K562 (cell line): ENCODE results near the gene FNDC4. TPM values are rescaled to one million over a fixed set of nuclear protein-coding genes. Genes with fewer than 3 reads are reported as not detected.

Experiments used
- ATAC-seq: fragments of 200-7000 bp; cut with Tn5 transposase; 3 replicates; pipeline ENCODE4 v1.9.1; 2020; ENCODE audit warnings: moderate library complexity
- Bru-seq: library from RNA; stranded (reverse); fragments of 400-500 nt; gene quantifications from one replicate; lab custom pipeline; 2021; lab: Mats Ljungman, UMichigan
- BruChase-seq, 2 experiments: library from RNA; stranded (reverse); fragments of 400-500 nt; gene quantifications; one replicate each; lab custom pipeline; 2021; lab: Mats Ljungman, UMichigan
- BruUV-seq: library from RNA; stranded (reverse); fragments of 400-500 nt; replicated peaks from 2 replicates; lab custom pipeline; 2021; lab: Mats Ljungman, UMichigan
- CTCF ChIA-PET: fragments of 300-600 bp; formaldehyde crosslinking; extraction: SDS; loops from one replicate; lab custom pipeline; 2021; ENCODE audit warnings: low intra/inter-chr PET ratio; lab: Yijun Ruan, JAX
- POLR2A ChIA-PET: fragments of 300-600, 350-650 bp; sonication (Branson Sonifier 250); formaldehyde crosslinking; extraction: SDS; loops from one replicate; lab custom pipeline; 2021; ENCODE audit warnings: antibody characterized with exemption, inconsistent platforms; lab: Yijun Ruan, JAX
- DNase-seq, 4 experiments: peaks; one replicate each; pipeline versions ENCODE4 v3.0.0 to v3.0.0-alpha.2; 2011 to 2018; ENCODE audit warnings: low spot score in 3 of 4, mixed read lengths in 3 of 4; ENCODE audit errors: extremely low read depth in 1 of 4
- FAIRE-seq: peaks from 2 replicates; lab custom pipeline; 2011; peaks lifted over from hg19 to GRCh38; lab: Jason Lieb, UNC
- H2AFZ ChIP-seq: 2 replicates; pipeline ENCODE4 v1.6.0; 2011; ENCODE audit warnings: low read depth, low read length, control low read depth, inconsistent platforms
- H3K27ac ChIP-seq: fragments of 200-600 bp; 3 replicates; pipeline ENCODE4 v1.8.0; 2011; ENCODE audit warnings: low read depth, mild to moderate bottlenecking, control low read depth, inconsistent platforms, low read length, moderate library complexity, mixed read lengths; ENCODE audit errors: extremely low read depth
- H3K27me3 ChIP-seq, 2 experiments: fragments of 300-600 bp in 1 of 2; 2 replicates in 1 of 2; 3 replicates in 1 of 2; pipeline versions ENCODE4 v1.6.0 to v1.8.0; 2011; ENCODE audit warnings: inconsistent platforms in 2 of 2, low read length in 2 of 2, mild to moderate bottlenecking in 1 of 2, mixed read lengths in 1 of 2, moderate library complexity in 1 of 2; ENCODE audit not compliant: control insufficient read depth in 2 of 2, insufficient read depth in 2 of 2
- H3K36me3 ChIP-seq: fragments of 300-600 bp; 3 replicates; pipeline ENCODE4 v1.8.0; 2011; ENCODE audit warnings: mild to moderate bottlenecking, low read length, inconsistent platforms; ENCODE audit not compliant: control insufficient read depth, insufficient read depth
- H3K4me1 ChIP-seq, 2 experiments: fragments of 200-600 bp in 1 of 2; replicated peaks in 1 of 2; 2 replicates in 1 of 2; 3 replicates in 1 of 2; pipeline versions ENCODE4 v1.5.1 to v1.8.0; 2011; ENCODE audit warnings: inconsistent platforms in 2 of 2, low read length in 2 of 2, mild to moderate bottlenecking in 1 of 2, mixed read lengths in 1 of 2, moderate library complexity in 1 of 2; ENCODE audit not compliant: control insufficient read depth in 2 of 2, insufficient read depth in 2 of 2
- H3K4me2 ChIP-seq: 2 replicates; pipeline ENCODE4 v1.6.1; 2011; ENCODE audit warnings: low read length, control low read depth, inconsistent platforms, mixed read lengths; ENCODE audit not compliant: insufficient read depth
- H3K4me3 ChIP-seq: fragments of 200-600 bp; sonication (generic), shearing (Covaris generic); 2 replicates; pipeline ENCODE4 v1.5.1; 2016; ENCODE audit warnings: control low read depth, inconsistent platforms
- H3K79me2 ChIP-seq: fragments of 200-600 bp; 3 replicates; pipeline ENCODE4 v1.8.0; 2011; ENCODE audit warnings: low read length, inconsistent platforms; ENCODE audit not compliant: control insufficient read depth, insufficient read depth
- H3K9ac ChIP-seq, 2 experiments: 2 replicates each; pipeline versions ENCODE4 v1.6.0 to v1.6.1; 2011; ENCODE audit warnings: low read depth in 2 of 2, low read length in 2 of 2, control low read depth in 1 of 2, inconsistent platforms in 1 of 2, mild to moderate bottlenecking in 1 of 2, mixed read lengths in 1 of 2; ENCODE audit not compliant: insufficient read depth in 1 of 2
- H3K9me1 ChIP-seq: one replicate; pipeline ENCODE4 v1.6.0; 2011; ENCODE audit warnings: inconsistent platforms, mild to moderate bottlenecking, low read length, moderate library complexity; ENCODE audit not compliant: control insufficient read depth, insufficient read depth
- H3K9me3 ChIP-seq: replicated peaks from 2 replicates; pipeline ENCODE4 v1.5.1; 2011; ENCODE audit warnings: low read depth, low read length, inconsistent platforms; ENCODE audit not compliant: control insufficient read depth, insufficient read depth
- H4K20me1 ChIP-seq: replicated peaks from 2 replicates; pipeline ENCODE4 v1.6.1; 2011; ENCODE audit warnings: low read length, inconsistent platforms, mixed read lengths; ENCODE audit not compliant: control insufficient read depth, insufficient read depth
- AFF4 ChIP-seq: sonication (generic); formaldehyde crosslinking; IDR thresholded peaks from 2 replicates; pipeline ENCODE4 v1.8.0; 2023; ENCODE audit warnings: mild to moderate bottlenecking, missing genetic modification reagents
- FIP1L1 ChIP-seq: fragments of 200-400 bp; formaldehyde crosslinking; IDR thresholded peaks from 2 replicates; pipeline ENCODE4 v1.6.1; 2018; ENCODE audit warnings: mild to moderate bottlenecking, low read depth, low read length; ENCODE audit not compliant: poor library complexity, severe bottlenecking
- GATAD2B ChIP-seq: fragments of 450-650 bp; IDR thresholded peaks from 2 replicates; pipeline ENCODE4 v1.6.1; 2017; ENCODE audit warnings: mild to moderate bottlenecking, borderline replicate concordance
- IFI16 ChIP-seq: fragments of 250-450 bp; sonication (Bioruptor Pico); IDR thresholded peaks from 2 replicates; pipeline ENCODE4 v2.1.2; 2022; ENCODE audit warnings: mild to moderate bottlenecking, inconsistent platforms
- KDM5B ChIP-seq: fragments of 200-600 bp; sonication (generic); IDR thresholded peaks from 2 replicates; pipeline ENCODE4 v1.6.1; 2012; ENCODE audit warnings: low read depth, mild to moderate bottlenecking, moderate library complexity, low read length, control low read depth, inconsistent platforms; ENCODE audit not compliant: insufficient replicate concordance
- MAZ ChIP-seq, 2 experiments: fragments of 450-650 bp in 1 of 2; sonication (generic) in 1 of 2; formaldehyde crosslinking; IDR thresholded peaks in 1 of 2; conservative IDR thresholded peaks in 1 of 2; 2 replicates each; pipeline versions ENCODE4 v1.4.0 to v1.5.0; 2020; ENCODE audit warnings: mild to moderate bottlenecking in 1 of 2, missing genetic modification reagents in 1 of 2
- MXI1 ChIP-seq: IDR thresholded peaks from 2 replicates; pipeline ENCODE4 v1.6.1; 2011; ENCODE audit warnings: low read depth, mild to moderate bottlenecking, improper control_type of control experiment, low read length
- SMAD1 ChIP-seq: fragments of 150-350 bp; IDR thresholded peaks from 2 replicates; pipeline ENCODE4 v1.6.1; 2014; ENCODE audit warnings: low read length, low read depth; ENCODE audit not compliant: partially characterized antibody
- SRSF7 ChIP-seq: fragments of 200-400 bp; formaldehyde crosslinking; optimal IDR thresholded peaks from 2 replicates; pipeline ENCODE3; 2017; ENCODE audit warnings: mild to moderate bottlenecking, low read depth, low read length
- TARDBP ChIP-seq: fragments of 450-650 bp; IDR thresholded peaks from 2 replicates; pipeline ENCODE4 v1.6.1; 2016
- ZFX ChIP-seq: sonication (generic); formaldehyde crosslinking; IDR thresholded peaks from 2 replicates; pipeline ENCODE4 v1.8.0; 2022; ENCODE audit warnings: mild to moderate bottlenecking, missing genetic modification reagents, moderate library complexity
- ZNF263 ChIP-seq: sonication (generic); formaldehyde crosslinking; IDR thresholded peaks from 2 replicates; pipeline ENCODE4 v1.8.0; 2022; ENCODE audit warnings: mild to moderate bottlenecking, missing genetic modification reagents, borderline replicate concordance
- ZNF583 ChIP-seq: fragments of 250-450 bp; sonication (Bioruptor Pico); IDR thresholded peaks from 2 replicates; pipeline ENCODE4 v1.4.0; 2020
- WGBS: fragments of 100-300 bp; shearing (Covaris generic); methylation state at CpG from one replicate; pipeline ENCODE4 v1.1.6; 2016; ENCODE audit warnings: low coverage, mixed read lengths; ENCODE audit not compliant: insufficient coverage; ENCODE audit errors: missing lambda C conversion rate; 5-methylcytosine and 5-hydroxymethylcytosine counted together
- in situ Hi-C: fragments of 300-500 bp; cut with MboI; formaldehyde crosslinking; loops from 4 replicates; pipeline ENCODE4 v1.15.0; 2018; ENCODE audit warnings: inconsistent platforms, mixed read lengths
- intact Hi-C: fragments of 100-400 bp; cut with micrococcal nuclease; formaldehyde crosslinking; loops from 2 replicates; pipeline ENCODE4 v1.14.2; 2022
- long read RNA-seq, 3 experiments: library from polyadenylated mRNA in 2 of 3; library from RNA in 1 of 3; unstranded in 2 of 3; stranded (forward) in 1 of 3; transcript quantifications; one replicate each; pipeline ENCODE4 v2.0.0, GENCODE V29; 2019 to 2022
- polyA minus RNA-seq, 3 experiments: library from RNA; depleted of rRNA, polyadenylated mRNA; stranded (reverse); fragments of >200 nt; gene quantifications; 2 replicates each; pipeline ENCODE4 v1.2.3, GENCODE V29; 2011
- polyA plus RNA-seq, 8 experiments: library from polyadenylated mRNA; depleted of rRNA in 4 of 8; stranded (reverse) in 5 of 8; unstranded in 3 of 8; fragments of >200 nt; fragmentation: Nextera tagmentation in 2 of 8; fragmentation: Illumina TruSeq in 1 of 8; extraction: Ambion mirVana in 2 of 8; extraction: Trizol in 1 of 8; gene quantifications; 2 replicates each; pipeline versions ENCODE4 v1.2.1 to v1.2.3, GENCODE V29; 2011 to 2014; ENCODE audit warnings: inconsistent platforms in 1 of 8, missing spikeins in 1 of 8
- total RNA-seq, 7 experiments: library from RNA; depleted of rRNA in 6 of 7; stranded (reverse); fragments of >200 nt in 6 of 7; fragmentation: Illumina TruSeq in 2 of 7; extraction: Trizol in 2 of 7; gene quantifications; 2 replicates each; pipeline versions ENCODE4 v1.2.1 to v1.2.3, GENCODE V29; 2011 to 2021; ENCODE audit warnings: low replicate concordance in 1 of 7

Gene FNDC4
- total RNA-seq (2011; cell fraction: chromatin; rRNA removed; ENCODE audit: low replicate concordance), result 1.5 and 4.0 TPM in 2 replicates
- 1.8 and 4.7 TPM in 2 replicates for total RNA-seq (2011; cell fraction: nucleolus; rRNA removed)
- 2.6 and 2.7 TPM in 2 replicates for total RNA-seq (2011; cell fraction: nucleoplasm; rRNA removed)
- total RNA-seq (2014; rRNA removed) (2.3 and 2.7 TPM in 2 replicates), total RNA-seq (2014; rRNA removed; fragmentation: Illumina TruSeq; extraction: Trizol) (1.8 and 2.1 TPM in 2 replicates), total RNA-seq (2015; rRNA removed; fragmentation: Illumina TruSeq; extraction: Trizol) (0.94 and 1.2 TPM in 2 replicates), total RNA-seq (2021) (2.8 and 2.9 TPM in 2 replicates), polyA plus RNA-seq (2011; rRNA removed) (3.2 and 4.9 TPM in 2 replicates), polyA plus RNA-seq (2014; fragmentation: Illumina TruSeq; extraction: Trizol) (2.4 and 2.9 TPM in 2 replicates), polyA plus RNA-seq (2014; fragmentation: Nextera tagmentation; extraction: Ambion mirVana) (under 1 TPM; 0.28 to 0.80 TPM), polyA plus RNA-seq (2014; rRNA removed) (2.9 and 3.4 TPM in 2 replicates), polyA minus RNA-seq (2011; rRNA and poly(A)+ RNA removed) (0.81 and 1.6 TPM in 2 replicates), Bru-seq, nascent RNA (percentile 48 among the genes with signal in this experiment), BruChase-seq, experiment 1, labeled RNA remaining after a 2-hour chase (percentile 25 among the genes with signal in this experiment), BruChase-seq, experiment 2, labeled RNA remaining after a 6-hour chase (percentile 38 among the genes with signal in this experiment)
- 3.8 and 10.3 TPM in 2 replicates for polyA plus RNA-seq (2011; cell fraction: cytosol; rRNA removed)
- polyA plus RNA-seq (2011; cell fraction: nucleus; rRNA removed), result 5.2 and 9.6 TPM in 2 replicates
- polyA plus RNA-seq (2012), result 2.7 and 9.2 TPM in 2 replicates
- polyA minus RNA-seq (2011; cell fraction: cytosol; rRNA and poly(A)+ RNA removed), result 0.82 and 1.7 TPM in 2 replicates
- 2.7 and 4.7 TPM in 2 replicates for polyA minus RNA-seq (2011; cell fraction: nucleus; rRNA and poly(A)+ RNA removed)
- long read RNA-seq, experiment 1, partial matches to known transcripts, result 1 of 2 reads
- long read RNA-seq, experiment 1, other reads (novel, unspliced or antisense), result 0 of 2 reads
- long read RNA-seq, experiment 2, partial matches to known transcripts, result 0 of 5 reads
- long read RNA-seq, experiment 2, other reads (novel, unspliced or antisense), result 2 of 5 reads
- long read RNA-seq, experiment 3, result 0 reads

- POLR2A ChIA-PET, result interaction anchor here (1.1 kb wide), 1 partner anchor 11 kb away, joined by 3 read pairs; no protein-coding TSS in a partner anchor
- FAIRE-seq (no peak), ATAC-seq (peak; percentile 80), DNase-seq (peak; percentile 41 to 83 (median 66))
- Histone ChIP-seq H3K4me3 (peak within 1 kb of the TSS; percentile 58), H2AFZ (peak within 1 kb of the TSS; percentile 89), H3K79me2 (no peaks in the 10 kb centered on the region), H4K20me1 (no peaks in the 10 kb centered on the region), H3K9ac (peak within 1 kb of the TSS; percentile 52 to 87; a peak in 3 of 4 replicates), H3K4me1 (peaks cover 18 to 22% of the 10 kb centered on the region in 2 experiments; a peak in 4 of 5 replicates), H3K9me3 (no peaks in the 10 kb centered on the region), H3K4me2 (peak within 1 kb of the TSS; percentile 71), H3K27ac (no peak within 1 kb of the TSS), H3K36me3 (no peaks in the 10 kb centered on the region), H3K27me3 (no peaks in the 10 kb centered on the region; a peak in 1 of 5 replicates), H3K9me1 (no peaks in the 10 kb centered on the region)
- CTCF ChIA-PET, result no interaction called here
- intact Hi-C loops, result no loop called here
- no TSS peak for BruUV-seq
- 1% methylated on average over 36 of the region's 70 CpGs for WGBS
- in situ Hi-C loops, result no loop called here
- TF ChIP-seq KDM5B (peak; percentile 65), ZNF263 (CRISPR knock-in tag) (peak; percentile 73), GATAD2B (peak; percentile 80), MXI1 (no peak), ZFX (peak; percentile 70), IFI16 (CRISPR knock-in tag) (no peak), MAZ (CRISPR knock-in tag; conservative IDR thresholded peaks at IDR 0.05 in 1 of 2, IDR thresholded peaks at IDR 0.05 in 1 of 2) (peak; percentile 14 to 47; a peak in 2 of 4 replicates), SMAD1 (no peak), FIP1L1 (peak; percentile 58), TARDBP (no peak), ZNF583 (no peak), AFF4 (CRISPR knock-in tag) (no peak), SRSF7 (no peak)
Observed at GRCh38 chr2:27494944-27495554, at the start of gene FNDC4. TSS of gene FNDC4 (minus strand) at chr2:27495200. CDS start at chr2:27494679, 521 bp downstream.
